IMR-90 (cell line): ENCODE results near the gene DCUN1D2. TPM values are rescaled to one million over a fixed set of nuclear protein-coding genes. Genes with fewer than 3 reads are reported as not detected.

Source experiments
- ATAC-seq: fragments of 200-7000 bp; cut with Tn5 transposase; 2 replicates; pipeline ENCODE4 v1.9.1; 2020; ENCODE audit warnings: low read depth, mild to moderate bottlenecking, moderate library complexity
- BruUV-seq: library from RNA; stranded (reverse); fragments of 400-500 nt; replicated peaks from 2 replicates; lab custom pipeline; 2021; lab: Mats Ljungman, UMichigan
- CTCF ChIA-PET: fragments of 300-600 bp; formaldehyde crosslinking; extraction: SDS; loops from one replicate; lab custom pipeline; 2021; ENCODE audit warnings: antibody characterized with exemption; lab: Yijun Ruan, JAX
- POLR2A ChIA-PET: fragments of 300-600 bp; sonication (Branson Sonifier 250); formaldehyde crosslinking; loops from one replicate; lab custom pipeline; 2022; ENCODE audit warnings: antibody characterized with exemption; ENCODE audit not compliant: unreplicated experiment; lab: Charles Lee
- DNase-seq: peaks from one replicate; pipeline ENCODE4 v3.0.0; 2013
- H2AFZ ChIP-seq: replicated peaks from 2 replicates; pipeline ENCODE3; 2013; ENCODE audit warnings: low read length, mild to moderate bottlenecking; ENCODE audit not compliant: poor library complexity
- H2AK5ac ChIP-seq: 2 replicates; pipeline ENCODE4 v1.6.1; 2013; ENCODE audit warnings: low read depth, low read length, inconsistent platforms
- H2AK9ac ChIP-seq: replicated peaks from 2 replicates; pipeline ENCODE3; 2013; ENCODE audit warnings: mild to moderate bottlenecking, low read depth, low read length, moderate library complexity; ENCODE audit not compliant: poor library complexity
- H2BK120ac ChIP-seq: 2 replicates; pipeline ENCODE4 v1.6.1; 2013; ENCODE audit warnings: low read depth, low read length, inconsistent platforms
- H2BK15ac ChIP-seq: 3 replicates; pipeline ENCODE4 v1.6.1; 2013; ENCODE audit warnings: low read depth, low read length, inconsistent platforms
- H2BK20ac ChIP-seq: 2 replicates; pipeline ENCODE4 v1.6.1; 2013; ENCODE audit warnings: low read depth, mild to moderate bottlenecking, inconsistent platforms, low read length, moderate library complexity
- H2BK5ac ChIP-seq: 2 replicates; pipeline ENCODE4 v1.6.1; 2013; ENCODE audit warnings: mild to moderate bottlenecking, low read depth, low read length, inconsistent platforms; ENCODE audit not compliant: poor library complexity, severe bottlenecking
- H3K14ac ChIP-seq: replicated peaks from 2 replicates; pipeline ENCODE4 v1.6.1; 2013; ENCODE audit warnings: low read depth, low read length, inconsistent platforms
- H3K18ac ChIP-seq: 2 replicates; pipeline ENCODE4 v1.6.1; 2013; ENCODE audit warnings: low read depth, low read length, control low read depth
- H3K23ac ChIP-seq: 2 replicates; pipeline ENCODE4 v1.6.1; 2013; ENCODE audit warnings: low read depth, low read length, inconsistent platforms
- H3K27ac ChIP-seq: 2 replicates; pipeline ENCODE4 v1.5.1; 2013; ENCODE audit warnings: mild to moderate bottlenecking, control low read depth, low read length; ENCODE audit not compliant: insufficient read depth
- H3K27me3 ChIP-seq: 2 replicates; pipeline ENCODE4 v1.6.1; 2013; ENCODE audit warnings: low read length; ENCODE audit not compliant: control insufficient read depth, insufficient read depth
- H3K36me3 ChIP-seq: 2 replicates; pipeline ENCODE4 v1.6.1; 2013; ENCODE audit warnings: low read length, mixed read lengths; ENCODE audit not compliant: control insufficient read depth, insufficient read depth
- H3K4ac ChIP-seq: 2 replicates; pipeline ENCODE4 v1.6.1; 2013; ENCODE audit warnings: low read depth, low read length, inconsistent platforms
- H3K4me1 ChIP-seq: 2 replicates; pipeline ENCODE4 v1.6.1; 2013; ENCODE audit warnings: low read length, mixed read lengths; ENCODE audit not compliant: control insufficient read depth, insufficient read depth
- H3K4me2 ChIP-seq: 2 replicates; pipeline ENCODE4 v1.6.1; 2013; ENCODE audit warnings: low read depth, mild to moderate bottlenecking, control low read depth, low read length, moderate library complexity
- H3K4me3 ChIP-seq: 2 replicates; pipeline ENCODE4 v1.5.1; 2013; ENCODE audit warnings: low read depth, mild to moderate bottlenecking, control low read depth, low read length, moderate library complexity; ENCODE audit not compliant: insufficient read depth
- H3K56ac ChIP-seq: 2 replicates; pipeline ENCODE4 v1.6.1; 2013; ENCODE audit warnings: low read length, inconsistent platforms; ENCODE audit not compliant: insufficient read depth; ENCODE audit errors: extremely low read depth
- H3K79me1 ChIP-seq, 2 experiments: 2 replicates each; pipeline ENCODE4 v1.6.1; 2013; ENCODE audit warnings: low read length in 2 of 2, inconsistent platforms in 1 of 2, low read depth in 1 of 2
- H3K9ac ChIP-seq: 2 replicates; pipeline ENCODE4 v1.6.1; 2013; ENCODE audit warnings: low read depth, low read length, control low read depth
- H3K9me1 ChIP-seq: 2 replicates; pipeline ENCODE4 v1.6.1; 2013; ENCODE audit warnings: low read length, inconsistent platforms; ENCODE audit not compliant: insufficient read depth
- H3K9me3 ChIP-seq: 2 replicates; pipeline ENCODE4 v1.6.1; 2013; ENCODE audit warnings: low read length; ENCODE audit not compliant: control insufficient read depth, insufficient read depth
- H4K20me1 ChIP-seq: 2 replicates; pipeline ENCODE4 v1.6.1; 2013; ENCODE audit warnings: low read length, inconsistent platforms; ENCODE audit not compliant: insufficient read depth
- H4K5ac ChIP-seq: 2 replicates; pipeline ENCODE4 v1.6.1; 2013; ENCODE audit warnings: mild to moderate bottlenecking, low read depth, low read length, control low read depth
- H4K8ac ChIP-seq, 2 experiments: 2 replicates each; pipeline ENCODE4 v1.6.1; 2013; ENCODE audit warnings: low read depth in 2 of 2, low read length in 2 of 2, control low read depth in 1 of 2, inconsistent platforms in 1 of 2
- H4K91ac ChIP-seq: 2 replicates; pipeline ENCODE4 v1.6.1; 2013; ENCODE audit warnings: low read depth, low read length, inconsistent platforms; ENCODE audit not compliant: insufficient read depth
- MAFK ChIP-seq: IDR thresholded peaks from 2 replicates; pipeline ENCODE4 v1.6.1; 2012; ENCODE audit warnings: low read depth, low read length, improper control_type of control experiment
- MAZ ChIP-seq: IDR thresholded peaks from 2 replicates; pipeline ENCODE4 v1.6.1; 2012; ENCODE audit warnings: low read depth, mild to moderate bottlenecking, low read length, improper control_type of control experiment, moderate library complexity, borderline replicate concordance
- RFX5 ChIP-seq: IDR thresholded peaks from 2 replicates; pipeline ENCODE4 v1.8.0; 2012; ENCODE audit warnings: low read depth, mild to moderate bottlenecking, low read length, moderate library complexity
- WGBS, 2 experiments: methylation state at CpG; one replicate each; pipeline versions ENCODE4 v1.1.5 to v1.1.7; 2013; ENCODE audit warnings: missing lambda C conversion rate in 2 of 2; ENCODE audit not compliant: insufficient read length in 1 of 2; ENCODE audit errors: extremely low coverage in 2 of 2; 5-methylcytosine and 5-hydroxymethylcytosine counted together
- dilution Hi-C: fragments of 300-500 bp; cut with HindIII; formaldehyde crosslinking; loops from one replicate; pipeline ENCODE4 v1.14.3; 2018; ENCODE audit warnings: low sequenced_read_pairs; ENCODE audit not compliant: unreplicated experiment
- in situ Hi-C: fragments of 300-500 bp; cut with MboI; formaldehyde crosslinking; loops from 3 replicates; pipeline ENCODE4 v1.14.3; 2019; ENCODE audit warnings: low sequenced_read_pairs, inconsistent platforms, mixed read lengths
- intact Hi-C: fragments of 100-400 bp; cut with micrococcal nuclease; formaldehyde crosslinking; loops from 2 replicates; pipeline ENCODE4 v1.10.0; 2022
- polyA plus RNA-seq, 3 experiments: library from polyadenylated mRNA; depleted of rRNA; stranded (reverse); fragments of >200 nt; gene quantifications; 2 replicates each; pipeline ENCODE4 v1.2.3, GENCODE V29; 2012; ENCODE audit warnings: low replicate concordance in 1 of 3
- total RNA-seq: library from RNA; depleted of rRNA; stranded (reverse); fragments of >200 nt; gene quantifications from 2 replicates; pipeline ENCODE4 v1.2.3, GENCODE V29; 2012
- TF ChIP-seq, protein P1 (sequence below): fragments of 150-350 bp; IDR thresholded peaks from 2 replicates; pipeline ENCODE4 v1.6.1; 2017; ENCODE audit warnings: mild to moderate bottlenecking, antibody characterized with exemption, low read length, low read depth

Gene DCUN1D2
- total and polyA plus RNA-seq, 2 of the 4 experiments (the other 2 are of a cell fraction) = 8.1 to 11.5 TPM

DNA sequence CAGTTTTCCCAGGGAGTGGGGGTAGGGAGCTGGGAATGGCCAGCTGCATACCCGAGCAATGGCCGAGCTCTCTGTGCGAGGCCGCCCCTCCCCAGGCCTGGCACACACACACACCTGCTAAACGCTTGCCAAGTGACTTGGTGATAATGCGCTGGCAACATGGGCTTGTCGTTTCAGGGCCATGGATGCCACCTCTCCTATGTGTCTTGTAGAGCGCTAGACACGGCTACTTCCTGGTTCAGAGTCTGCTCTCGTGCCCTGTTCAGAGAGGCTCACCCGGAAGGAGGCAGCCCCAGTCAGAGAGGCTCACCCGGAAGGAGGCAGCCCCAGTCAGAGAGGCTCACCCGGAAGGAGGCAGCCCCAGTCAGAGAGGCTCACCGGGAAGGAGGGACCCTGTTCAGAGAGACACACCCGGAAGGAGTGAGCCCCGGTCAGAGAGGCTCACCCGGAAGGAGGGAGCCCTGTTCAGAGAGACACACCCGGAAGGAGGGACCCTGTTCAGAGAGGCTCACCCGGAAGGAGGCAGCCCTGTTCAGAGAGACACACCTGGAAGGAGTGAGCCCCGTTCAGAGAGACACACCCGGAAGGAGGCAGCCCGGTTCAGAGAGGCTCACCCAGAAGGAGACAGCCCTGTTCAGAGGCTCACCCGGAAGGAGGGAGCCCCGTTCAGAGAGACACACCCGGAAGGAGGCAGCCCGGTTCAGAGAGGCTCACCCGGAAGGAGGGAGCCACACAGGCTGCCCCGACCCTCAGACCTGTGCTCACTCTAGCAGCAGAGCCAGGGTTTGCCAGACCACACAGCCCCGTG is 41.4 kb downstream of the DCUN1D2 start:
- Histone ChIP-seq H2BK5ac (no peak overlapping the region), H3K9ac (no peak overlapping the region), H3K14ac (no peak overlapping the region), H3K9me1 (peaks cover 6% of the 10 kb centered on the region), H3K56ac (no peak overlapping the region), H3K18ac (no peak overlapping the region), H2AFZ (peak overlapping the region; percentile 33), H3K4ac (no peak overlapping the region), H4K5ac (no peak overlapping the region), H3K4me3 (no peak overlapping the region), H3K27me3 (no peaks in the 10 kb centered on the region), H3K27ac (no peak overlapping the region), H4K8ac (peak overlapping the region in 1 of 2 experiments; percentile 60; a peak in 1 of 4 replicates), H3K9me3 (no peaks in the 10 kb centered on the region), H2AK5ac (peak overlapping the region; percentile 25; the same call in 1 of the 2 replicates), H3K36me3 (peaks cover 13% of the 10 kb centered on the region; the same call in 1 of the 2 replicates), H2AK9ac (peak overlapping the region; percentile 65), H3K4me1 (no peaks in the 10 kb centered on the region), H3K79me1 (peaks cover 0 to 5% of the 10 kb centered on the region in 2 experiments; a peak in 2 of 4 replicates), H2BK20ac (no peak overlapping the region), H3K23ac (no peak overlapping the region), H2BK15ac (no peak overlapping the region), H2BK120ac (no peak overlapping the region), H3K4me2 (no peak overlapping the region), H4K91ac (no peak overlapping the region), H4K20me1 (no peaks in the 10 kb centered on the region)
- ChIA-PET POLR2A (interaction anchor here (0.7 kb wide), 1 partner anchor 100 kb away, joined by 8 read pairs; no protein-coding TSS in a partner anchor), CTCF (no interaction called here)
- intact Hi-C loops = no loop called here
- no TSS peak for BruUV-seq
- TF ChIP-seq MAZ = no peak
- TF ChIP-seq MAFK = no peak
- TF ChIP-seq, protein P1, sequence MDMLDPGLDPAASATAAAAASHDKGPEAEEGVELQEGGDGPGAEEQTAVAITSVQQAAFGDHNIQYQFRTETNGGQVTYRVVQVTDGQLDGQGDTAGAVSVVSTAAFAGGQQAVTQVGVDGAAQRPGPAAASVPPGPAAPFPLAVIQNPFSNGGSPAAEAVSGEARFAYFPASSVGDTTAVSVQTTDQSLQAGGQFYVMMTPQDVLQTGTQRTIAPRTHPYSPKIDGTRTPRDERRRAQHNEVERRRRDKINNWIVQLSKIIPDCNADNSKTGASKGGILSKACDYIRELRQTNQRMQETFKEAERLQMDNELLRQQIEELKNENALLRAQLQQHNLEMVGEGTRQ = no peak
- no peak for TF ChIP-seq RFX5
- ATAC-seq = no peak
- WGBS, 2 experiments = 85% methylated on average over 12 of the region's 29 CpGs; no CpG with 5 or more reads in 1 of the 2 experiments
- dilution Hi-C loops = no loop called here
- in situ Hi-C loops = no loop called here
- DNase-seq = no peak
